NCI-H2029 (cell line): Measurements from ENCODE around the gene EIF1B.

Experiments used
- DNase-seq: peaks from one replicate; lab custom pipeline; 2025; lab: John Stamatoyannopoulos, UW

The EIF1B gene

DNA sequence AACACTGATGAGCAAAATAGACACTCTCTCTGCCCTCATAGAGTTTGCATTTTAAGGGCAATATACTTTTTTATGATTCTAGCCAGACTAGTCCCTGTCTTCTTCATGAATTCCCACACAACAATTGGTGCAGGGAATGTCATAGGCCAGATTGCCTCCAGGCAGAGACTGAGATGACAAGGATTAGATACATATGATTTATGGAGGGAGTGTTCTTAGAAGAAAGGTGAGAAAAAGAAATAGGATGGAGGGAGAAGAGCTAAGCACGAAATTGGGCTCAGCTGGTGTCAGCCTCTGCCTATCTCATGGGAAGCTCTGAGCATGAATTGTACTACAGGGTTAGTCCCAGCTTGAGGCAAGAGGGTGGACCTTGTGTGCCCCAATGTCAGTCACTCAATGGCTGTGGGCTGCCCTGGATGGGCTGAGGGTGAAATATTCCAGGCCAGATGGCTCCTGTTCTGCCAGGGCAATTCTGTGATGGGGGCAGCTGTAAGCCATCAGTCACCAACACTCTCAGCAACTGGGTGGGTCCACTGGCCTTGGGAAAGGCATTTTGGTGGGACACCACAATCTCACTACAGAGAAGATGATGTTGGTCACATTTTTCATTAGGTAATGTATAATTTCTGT lies 31.1 kb downstream of the EIF1B start:
- DNase-seq, result no peak

DNA sequence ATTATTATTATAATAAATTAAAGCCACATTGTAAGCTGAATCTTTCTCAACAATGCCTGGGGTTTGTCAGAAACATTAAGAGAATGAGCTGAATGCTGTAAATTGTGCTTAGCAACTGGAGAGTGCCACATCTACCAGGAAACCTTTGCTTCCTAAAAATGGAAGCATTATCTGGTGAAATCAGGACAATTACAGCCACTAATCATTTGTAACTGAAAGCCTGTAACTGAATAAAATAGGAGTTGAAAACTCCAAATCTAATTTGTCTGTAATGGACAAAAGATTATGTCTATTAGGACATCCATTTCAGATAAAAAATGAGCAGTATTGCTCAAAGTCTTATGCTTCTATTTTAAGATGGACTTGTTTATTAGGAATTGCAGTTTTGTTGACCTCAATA lies 32.2 kb downstream of the EIF1B start:
- no peak for DNase-seq

DNA sequence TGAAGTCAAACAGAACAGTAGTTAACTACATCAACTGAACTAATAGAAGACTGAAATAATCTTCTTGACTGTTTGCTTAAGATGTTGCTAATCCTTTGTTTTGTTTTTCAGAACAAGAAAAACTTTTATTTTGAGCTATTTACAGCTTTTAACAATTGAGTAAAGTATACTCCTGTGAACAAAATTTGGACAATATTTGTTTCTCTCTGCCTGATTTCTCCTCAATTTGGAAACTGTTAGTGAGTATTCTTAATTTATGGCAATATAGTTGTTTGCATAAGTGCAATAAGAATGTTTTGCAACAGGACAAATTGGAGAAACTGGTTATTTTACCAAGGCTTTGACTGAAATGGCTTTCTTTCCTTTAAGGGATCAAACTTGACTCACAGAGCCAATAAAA lies 41.0 kb downstream of the EIF1B start:
- no peak for DNase-seq

DNA sequence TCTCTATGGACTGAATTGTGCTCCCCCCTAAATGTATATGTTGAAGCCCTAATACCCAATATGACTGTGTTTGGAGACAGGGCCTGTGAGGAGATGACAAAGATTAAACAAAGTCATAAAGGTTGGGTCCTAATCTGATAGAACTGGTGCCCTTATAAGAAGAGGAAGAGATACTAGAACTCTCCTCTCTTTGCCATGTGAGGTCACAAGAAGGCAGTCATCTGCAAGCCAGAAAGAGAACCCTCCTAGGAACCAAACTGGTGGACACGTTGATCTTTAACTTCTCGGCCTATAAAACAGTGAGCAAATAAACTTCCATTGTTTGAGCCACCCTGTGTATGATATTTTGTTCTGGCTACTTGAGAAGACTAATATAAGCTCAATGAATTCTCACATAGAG lies 45.9 kb downstream of the EIF1B start:
- DNase-seq, result no peak

DNA sequence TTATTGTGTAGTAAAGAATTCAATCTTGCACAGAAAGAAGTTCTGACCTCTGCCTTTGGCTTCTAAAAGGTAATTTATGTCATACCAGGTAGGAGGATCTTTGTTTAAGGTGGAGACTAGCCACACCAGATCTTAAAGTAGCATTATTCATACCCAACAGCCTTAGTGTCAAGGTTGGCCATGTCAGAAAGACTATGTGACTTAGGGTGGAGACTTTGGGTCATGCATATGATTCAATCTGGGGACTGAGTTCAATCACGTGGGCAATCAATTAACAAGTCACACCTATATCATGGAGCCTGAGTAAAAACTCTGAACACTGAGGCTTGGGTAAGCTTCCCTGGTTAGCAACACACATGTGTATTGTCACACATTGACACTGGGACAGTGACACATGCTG lies 48.9 kb downstream of the EIF1B start:
- no peak for DNase-seq
